NB4 (cell line): ENCODE results near the gene TRIO.

Source experiments
- MAX ChIP-seq: IDR thresholded peaks from 2 replicates; pipeline ENCODE4 v1.6.1; 2011; ENCODE audit warnings: low read depth, low read length
- MYC ChIP-seq: IDR thresholded peaks from 2 replicates; pipeline ENCODE4 v1.6.1; 2011; ENCODE audit warnings: low read depth, low read length
- POLR2A ChIP-seq: IDR thresholded peaks from 2 replicates; pipeline ENCODE4 v1.6.1; 2011; ENCODE audit warnings: mild to moderate bottlenecking; ENCODE audit not compliant: insufficient read length; ENCODE audit errors: extremely low read depth
- TF ChIP-seq, protein P1 (sequence below): IDR thresholded peaks from one replicate; pipeline ENCODE4 v1.5.1; 2012; ENCODE audit warnings: low read depth, low read length

DNA sequence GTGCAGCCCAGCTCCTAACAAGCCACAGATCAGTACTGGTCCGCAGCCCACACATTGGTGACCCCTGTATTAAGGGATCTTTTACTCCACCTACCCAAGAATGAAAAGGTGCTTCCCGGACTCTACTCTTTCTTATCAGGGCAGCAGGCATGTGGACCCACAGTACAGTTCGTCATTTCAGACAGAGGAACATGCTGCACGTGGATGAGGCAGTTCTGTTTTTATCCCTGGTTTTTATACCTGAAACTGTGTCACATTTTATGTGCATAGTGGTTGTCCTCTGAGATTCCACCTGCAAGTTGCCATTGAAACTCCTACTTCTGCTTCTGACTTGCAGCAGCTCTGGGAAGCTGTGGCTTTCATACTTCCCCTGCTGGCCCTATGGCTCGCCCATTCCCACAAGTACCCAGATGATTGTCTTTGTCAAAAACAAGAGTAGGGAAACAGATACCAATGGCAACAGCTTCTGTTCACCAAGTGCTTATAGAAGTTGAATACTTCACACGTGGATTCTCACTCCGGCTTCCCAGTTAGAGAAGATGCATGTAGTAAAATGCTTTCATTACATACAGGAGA is 208.0 kb downstream of the TRIO start:
- TF ChIP-seq, protein P1, sequence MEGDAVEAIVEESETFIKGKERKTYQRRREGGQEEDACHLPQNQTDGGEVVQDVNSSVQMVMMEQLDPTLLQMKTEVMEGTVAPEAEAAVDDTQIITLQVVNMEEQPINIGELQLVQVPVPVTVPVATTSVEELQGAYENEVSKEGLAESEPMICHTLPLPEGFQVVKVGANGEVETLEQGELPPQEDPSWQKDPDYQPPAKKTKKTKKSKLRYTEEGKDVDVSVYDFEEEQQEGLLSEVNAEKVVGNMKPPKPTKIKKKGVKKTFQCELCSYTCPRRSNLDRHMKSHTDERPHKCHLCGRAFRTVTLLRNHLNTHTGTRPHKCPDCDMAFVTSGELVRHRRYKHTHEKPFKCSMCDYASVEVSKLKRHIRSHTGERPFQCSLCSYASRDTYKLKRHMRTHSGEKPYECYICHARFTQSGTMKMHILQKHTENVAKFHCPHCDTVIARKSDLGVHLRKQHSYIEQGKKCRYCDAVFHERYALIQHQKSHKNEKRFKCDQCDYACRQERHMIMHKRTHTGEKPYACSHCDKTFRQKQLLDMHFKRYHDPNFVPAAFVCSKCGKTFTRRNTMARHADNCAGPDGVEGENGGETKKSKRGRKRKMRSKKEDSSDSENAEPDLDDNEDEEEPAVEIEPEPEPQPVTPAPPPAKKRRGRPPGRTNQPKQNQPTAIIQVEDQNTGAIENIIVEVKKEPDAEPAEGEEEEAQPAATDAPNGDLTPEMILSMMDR: no peak
- TF ChIP-seq POLR2A (no peak), MAX (no peak), MYC (no peak)
